GM19193 (cell line): ENCODE measurements around the gene RNU1-2.

Experiments
- POLR2A ChIP-seq: IDR thresholded peaks from 4 replicates; pipeline ENCODE4 v1.6.1; 2011; ENCODE audit not compliant: insufficient read depth, insufficient read length; ENCODE audit errors: extremely low read depth

The RNU1-2 gene

DNA sequence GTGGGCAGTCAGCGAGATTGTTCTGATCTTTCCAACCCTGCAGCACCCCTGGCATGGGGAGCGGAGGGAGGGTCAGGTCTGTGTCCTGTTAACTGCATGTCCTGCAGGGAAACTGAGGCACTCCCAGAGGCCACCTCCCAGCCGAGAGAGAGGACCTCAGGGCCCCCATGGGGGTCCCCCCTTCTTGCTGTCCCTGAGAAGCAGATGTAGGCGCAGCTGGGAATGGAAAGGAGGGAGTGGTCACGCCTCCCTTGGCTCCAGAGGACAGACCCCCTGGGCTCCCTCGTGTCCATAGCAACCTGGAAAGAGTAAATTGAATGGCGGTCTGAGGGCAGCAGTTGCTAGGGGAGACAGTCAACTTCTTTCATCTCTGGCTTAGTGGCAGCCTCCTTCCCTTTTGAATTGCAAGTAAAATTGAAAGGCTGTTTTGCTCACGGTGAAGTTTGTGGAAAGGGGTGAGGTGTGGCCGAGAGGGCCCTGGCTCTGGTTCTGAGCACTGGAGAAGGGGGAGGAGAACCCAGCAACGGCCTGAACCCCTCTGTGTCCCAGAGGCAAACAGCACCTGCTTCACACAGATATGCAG lies 30.8 kb downstream of the RNU1-2 start:
- no peak for TF ChIP-seq POLR2A

DNA sequence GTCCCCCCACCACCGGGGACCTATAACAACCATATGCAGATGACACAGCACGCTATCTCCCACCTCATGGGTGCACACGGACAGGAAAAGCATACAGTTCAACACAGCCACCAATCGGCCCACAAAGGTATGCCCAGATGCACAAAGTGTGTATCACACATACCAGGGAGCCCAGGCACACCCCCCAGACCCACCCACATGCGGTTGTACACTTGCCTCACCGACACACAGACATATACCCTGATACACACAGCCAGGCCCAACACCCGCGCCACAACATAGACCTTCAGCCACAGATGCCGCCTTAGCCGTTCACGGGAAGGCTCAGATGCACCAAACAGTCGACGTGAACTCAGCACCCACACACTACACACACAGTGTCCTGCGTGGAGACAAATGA lies 31.5 kb downstream of the RNU1-2 start:
- TF ChIP-seq POLR2A = no peak

- no peak for TF ChIP-seq POLR2A
Measured at GRCh38 chr1:16927711-16928485, 32.1 kb downstream of the RNU1-2 start.

DNA sequence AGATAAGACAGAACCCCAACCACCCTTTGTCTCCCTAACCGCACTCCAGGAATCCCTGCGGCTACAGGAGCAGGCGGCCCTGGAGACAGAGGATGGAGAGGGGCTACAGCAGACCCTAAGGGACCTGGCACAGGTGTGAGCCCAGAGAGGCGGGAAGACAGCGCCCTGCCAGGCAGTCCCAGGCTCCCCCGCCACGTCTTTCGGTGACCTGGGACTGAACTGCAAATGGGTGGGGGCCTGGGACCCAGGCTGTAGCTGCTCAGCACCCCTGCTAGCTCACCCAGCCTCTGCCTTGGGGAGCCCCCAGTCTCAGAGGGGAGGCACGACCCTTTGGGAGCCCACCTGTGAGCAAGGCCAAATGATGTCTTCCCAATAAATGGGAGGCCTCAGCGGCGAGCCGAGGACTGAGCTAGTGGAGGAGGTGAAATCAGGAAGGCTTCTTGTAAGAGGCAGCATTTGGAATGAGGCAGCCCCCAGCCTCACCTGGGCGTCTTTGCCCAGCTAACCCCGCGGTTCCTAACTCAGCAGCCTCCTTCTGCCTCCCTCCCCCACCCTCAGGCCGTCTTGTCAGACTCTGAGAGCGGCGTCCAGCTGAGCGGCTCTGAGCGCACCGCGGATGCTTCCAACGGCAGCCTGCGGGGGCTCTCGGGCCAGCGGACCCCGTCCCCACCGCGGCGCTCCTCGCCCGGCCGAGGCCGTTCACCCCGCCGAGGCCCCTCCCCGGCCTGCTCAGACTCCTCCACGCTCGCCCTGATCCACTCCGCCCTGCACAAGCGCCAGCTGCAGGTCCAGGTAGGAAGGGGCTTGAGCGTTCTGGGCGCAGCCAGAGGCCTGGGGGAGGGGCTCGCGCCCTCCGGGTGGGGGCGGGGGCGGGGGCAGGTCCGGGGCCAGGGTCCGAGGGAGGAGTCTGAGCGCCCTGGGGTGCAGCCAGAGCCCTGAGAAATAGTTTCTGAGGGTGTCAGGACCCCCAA lies 42.9 kb downstream of the RNU1-2 start:
- TF ChIP-seq POLR2A = no peak

DNA sequence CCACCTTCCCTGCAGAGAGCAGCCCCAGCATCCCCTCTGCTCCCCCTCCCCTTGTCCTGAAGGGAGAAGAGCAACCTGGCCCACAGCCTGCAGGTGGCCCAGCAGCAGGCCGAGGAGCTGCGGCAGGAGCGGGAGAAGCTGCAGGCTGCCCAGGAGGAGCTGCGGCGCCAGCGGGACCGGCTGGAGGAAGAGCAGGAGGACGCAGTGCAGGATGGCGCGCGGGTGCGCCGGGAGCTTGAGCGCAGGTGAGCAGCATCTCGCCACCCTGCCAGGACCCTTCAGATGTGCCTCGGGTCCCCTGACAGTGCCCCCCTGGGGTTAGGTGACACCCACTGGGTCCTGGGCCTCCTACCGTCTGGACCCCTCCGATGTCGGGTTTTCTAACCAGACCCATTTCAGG lies 48.3 kb downstream of the RNU1-2 start:
- no peak for TF ChIP-seq POLR2A
